DND-41 (cell line): Measurements from ENCODE around the gene DNAJC17.

Experiments
- ATAC-seq: fragments of 200-7000 bp; cut with Tn5 transposase; 3 replicates; pipeline ENCODE4 v1.9.1; 2021; ENCODE audit warnings: low read depth; ENCODE audit not compliant: insufficient read depth
- DNase-seq: peaks from one replicate; pipeline ENCODE4 v3.0.0-alpha.2; 2020
- H2AFZ ChIP-seq: 2 replicates; pipeline ENCODE4 v1.6.0; 2012; ENCODE audit warnings: low read depth, low read length
- H3K27ac ChIP-seq: 2 replicates; pipeline ENCODE4 v1.5.1; 2012; ENCODE audit warnings: low read length, inconsistent platforms
- H3K27me3 ChIP-seq: fragments of 200-600 bp; sonication (generic); 2 replicates; pipeline ENCODE4 v1.6.0; 2012; ENCODE audit warnings: low read length, mild to moderate bottlenecking, inconsistent platforms; ENCODE audit not compliant: insufficient read depth, poor library complexity
- H3K36me3 ChIP-seq: 2 replicates; pipeline ENCODE4 v1.5.1; 2012; ENCODE audit warnings: low read length, inconsistent platforms; ENCODE audit not compliant: insufficient read depth
- H3K4me1 ChIP-seq: 2 replicates; pipeline ENCODE4 v1.5.1; 2012; ENCODE audit warnings: mild to moderate bottlenecking, low read length; ENCODE audit not compliant: insufficient read depth
- H3K4me2 ChIP-seq: 2 replicates; pipeline ENCODE4 v1.6.0; 2012; ENCODE audit warnings: mild to moderate bottlenecking, moderate library complexity, low read length, inconsistent platforms; ENCODE audit not compliant: insufficient read depth
- H3K4me3 ChIP-seq, 2 experiments: fragments of 200-600 bp in 1 of 2; shearing (Covaris generic) in 1 of 2; 2 replicates each; pipeline ENCODE4 v1.5.1; 2012 to 2016; ENCODE audit warnings: inconsistent platforms in 2 of 2, low read length in 2 of 2, mild to moderate bottlenecking in 2 of 2, low read depth in 1 of 2, moderate library complexity in 1 of 2
- H3K79me2 ChIP-seq: 2 replicates; pipeline ENCODE4 v1.6.0; 2012; ENCODE audit warnings: low read length, inconsistent platforms; ENCODE audit not compliant: insufficient read depth
- H3K9ac ChIP-seq: 2 replicates; pipeline ENCODE4 v1.6.0; 2012; ENCODE audit warnings: low read depth, mild to moderate bottlenecking, inconsistent platforms, low read length, moderate library complexity
- H3K9me3 ChIP-seq: 2 replicates; pipeline ENCODE4 v1.5.1; 2012; ENCODE audit warnings: low read length, moderate library complexity, mild to moderate bottlenecking, inconsistent platforms; ENCODE audit not compliant: insufficient read depth, severe bottlenecking
- H4K20me1 ChIP-seq: 2 replicates; pipeline ENCODE4 v1.6.0; 2012; ENCODE audit warnings: low read length; ENCODE audit not compliant: insufficient read depth
- EZH2 ChIP-seq: IDR thresholded peaks from 3 replicates; pipeline ENCODE4 v1.6.1; 2012; ENCODE audit warnings: borderline replicate concordance, low read depth, mild to moderate bottlenecking, moderate library complexity, low read length, inconsistent platforms; ENCODE audit not compliant: severe bottlenecking
- TF ChIP-seq, protein P1 (sequence below): IDR thresholded peaks from 2 replicates; pipeline ENCODE4 v1.5.1; 2012; ENCODE audit warnings: borderline replicate concordance, low read length, moderate library complexity, mild to moderate bottlenecking; ENCODE audit not compliant: poor library complexity, severe bottlenecking; ENCODE audit errors: extremely low read depth

The DNAJC17 gene

DNA sequence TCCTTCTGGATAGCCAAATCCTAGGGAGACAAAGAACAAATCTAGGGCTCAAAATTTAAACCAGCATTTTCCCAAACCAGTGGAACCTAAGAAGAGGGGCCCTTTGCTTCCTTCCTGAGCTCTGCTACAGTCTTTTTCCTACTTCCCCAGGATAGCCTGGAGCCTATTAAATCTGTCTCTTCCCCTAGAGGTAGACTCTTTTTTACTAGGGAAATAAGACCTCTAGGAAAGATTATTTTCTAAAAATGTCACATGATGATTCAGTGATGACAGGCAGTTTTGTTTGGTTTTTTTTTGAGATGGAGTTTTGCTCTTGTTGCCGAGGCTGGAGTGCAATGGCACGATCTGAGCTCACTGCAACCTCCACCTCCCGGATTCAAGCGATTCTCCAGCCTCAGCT lies 70.7 kb downstream of the DNAJC17 start:
- no peak for ATAC-seq
- Histone ChIP-seq H3K4me3 (no peak overlapping the region), H3K79me2 (no peaks in the 10 kb centered on the region), H3K4me1 (no peaks in the 10 kb centered on the region), H2AFZ (no peak overlapping the region), H3K4me2 (no peak overlapping the region), H3K9ac (no peak overlapping the region), H3K36me3 (peaks cover 85% of the 10 kb centered on the region), H3K9me3 (no peaks in the 10 kb centered on the region), H3K27ac (no peak overlapping the region), H3K27me3 (no peaks in the 10 kb centered on the region), H4K20me1 (0 out of 2 replicates have a peak, but pooled peaks cover 3% of the 10 kb centered on the region)
- DNase-seq, result no peak
- TF ChIP-seq, protein P1, sequence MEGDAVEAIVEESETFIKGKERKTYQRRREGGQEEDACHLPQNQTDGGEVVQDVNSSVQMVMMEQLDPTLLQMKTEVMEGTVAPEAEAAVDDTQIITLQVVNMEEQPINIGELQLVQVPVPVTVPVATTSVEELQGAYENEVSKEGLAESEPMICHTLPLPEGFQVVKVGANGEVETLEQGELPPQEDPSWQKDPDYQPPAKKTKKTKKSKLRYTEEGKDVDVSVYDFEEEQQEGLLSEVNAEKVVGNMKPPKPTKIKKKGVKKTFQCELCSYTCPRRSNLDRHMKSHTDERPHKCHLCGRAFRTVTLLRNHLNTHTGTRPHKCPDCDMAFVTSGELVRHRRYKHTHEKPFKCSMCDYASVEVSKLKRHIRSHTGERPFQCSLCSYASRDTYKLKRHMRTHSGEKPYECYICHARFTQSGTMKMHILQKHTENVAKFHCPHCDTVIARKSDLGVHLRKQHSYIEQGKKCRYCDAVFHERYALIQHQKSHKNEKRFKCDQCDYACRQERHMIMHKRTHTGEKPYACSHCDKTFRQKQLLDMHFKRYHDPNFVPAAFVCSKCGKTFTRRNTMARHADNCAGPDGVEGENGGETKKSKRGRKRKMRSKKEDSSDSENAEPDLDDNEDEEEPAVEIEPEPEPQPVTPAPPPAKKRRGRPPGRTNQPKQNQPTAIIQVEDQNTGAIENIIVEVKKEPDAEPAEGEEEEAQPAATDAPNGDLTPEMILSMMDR, result no peak
- no peak for TF ChIP-seq EZH2

DNA sequence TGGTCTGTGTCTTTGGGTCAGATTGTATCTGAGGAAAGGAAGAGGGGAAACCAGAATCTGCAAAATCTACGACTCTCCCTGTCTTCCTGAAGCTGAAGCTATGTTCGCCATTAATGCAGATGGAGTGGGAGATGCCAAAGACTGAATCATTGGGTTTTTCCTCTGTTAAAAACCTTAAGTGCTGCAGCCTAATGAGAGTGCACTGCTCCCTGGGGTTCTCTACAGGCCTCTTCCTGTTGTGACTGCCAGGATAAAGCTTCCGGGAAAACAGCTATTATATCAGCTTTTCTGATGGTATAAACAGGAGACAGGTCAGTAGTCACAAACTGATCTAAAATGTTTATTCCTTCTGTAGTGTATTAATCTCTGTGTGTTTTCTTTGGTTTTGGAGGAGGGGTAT lies 76.2 kb downstream of the DNAJC17 start:
- DNase-seq, result no peak
- peaks cover 80% of the 10 kb centered on the region for H3K36me3 ChIP-seq
- no peak for ATAC-seq
- H3K27me3 ChIP-seq, result no peaks in the 10 kb centered on the region
- H3K4me2 ChIP-seq, result no peak overlapping the region
- no peak overlapping the region for H2AFZ ChIP-seq
- no peak overlapping the region for H3K27ac ChIP-seq
- H4K20me1 ChIP-seq, result no peaks in the 10 kb centered on the region
- no peaks in the 10 kb centered on the region for H3K79me2 ChIP-seq
- no peak overlapping the region for H3K9ac ChIP-seq
- no peaks in the 10 kb centered on the region for H3K9me3 ChIP-seq
- no peaks in the 10 kb centered on the region for H3K4me1 ChIP-seq
- no peak for TF ChIP-seq EZH2
- TF ChIP-seq, protein P1, result no peak
- no peak overlapping the region for H3K4me3 ChIP-seq

DNA sequence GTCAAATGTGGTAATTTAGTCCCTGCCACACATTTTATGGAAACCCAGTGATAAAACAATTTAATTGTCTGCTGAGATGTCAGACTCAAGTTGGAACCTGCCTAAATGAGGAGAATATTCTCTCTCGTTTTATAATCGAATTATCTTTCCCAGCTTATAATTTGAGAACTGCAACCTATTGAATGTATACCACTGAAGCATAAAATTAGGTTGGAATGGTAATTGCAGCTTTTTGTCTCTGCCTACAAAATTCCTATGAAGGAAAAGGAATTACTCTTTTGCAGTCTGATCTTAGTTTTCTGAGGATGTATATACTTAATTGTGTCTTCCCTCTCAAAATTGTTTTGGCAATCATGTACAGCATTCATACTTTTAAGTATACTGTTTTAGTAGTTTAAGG lies 83.4 kb downstream of the DNAJC17 start:
- Histone ChIP-seq H3K9ac (no peak overlapping the region), H4K20me1 (no peaks in the 10 kb centered on the region), H3K27ac (no peak overlapping the region), H3K4me1 (no peaks in the 10 kb centered on the region), H2AFZ (no peak overlapping the region), H3K27me3 (no peaks in the 10 kb centered on the region), H3K4me3 (no peak overlapping the region), H3K4me2 (no peak overlapping the region), H3K9me3 (no peaks in the 10 kb centered on the region), H3K79me2 (0 out of 2 replicates have a peak, but pooled peaks cover 8% of the 10 kb centered on the region), H3K36me3 (peaks cover 69% of the 10 kb centered on the region)
- no peak for DNase-seq
- TF ChIP-seq EZH2, result no peak
- TF ChIP-seq, protein P1, result no peak
- ATAC-seq, result no peak

DNA sequence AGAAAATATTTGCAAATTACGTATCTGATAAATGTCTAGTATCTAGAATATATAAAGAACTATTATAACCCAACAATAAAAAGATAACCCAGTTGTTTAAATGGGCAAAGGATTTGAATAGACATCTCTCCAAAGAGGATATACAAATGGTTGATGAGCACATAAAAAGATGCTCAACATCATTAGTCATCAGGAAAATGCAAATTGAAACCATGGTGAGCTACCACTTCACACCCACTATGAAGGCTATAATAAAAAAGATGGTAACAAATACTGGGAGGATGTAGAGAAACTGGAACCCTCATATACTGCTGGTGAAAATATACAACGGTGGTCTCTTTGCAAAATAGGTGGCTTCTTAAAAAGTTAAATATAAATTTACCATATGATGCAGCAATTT lies 84.3 kb downstream of the DNAJC17 start:
- Histone ChIP-seq H4K20me1 (no peaks in the 10 kb centered on the region), H3K79me2 (0 out of 2 replicates have a peak, but pooled peaks cover 10% of the 10 kb centered on the region), H3K4me1 (no peaks in the 10 kb centered on the region), H3K9me3 (no peaks in the 10 kb centered on the region), H3K36me3 (peaks cover 69% of the 10 kb centered on the region), H2AFZ (no peak overlapping the region), H3K4me3 (no peak overlapping the region), H3K27ac (no peak overlapping the region), H3K4me2 (no peak overlapping the region), H3K27me3 (no peaks in the 10 kb centered on the region), H3K9ac (no peak overlapping the region)
- DNase-seq, result no peak
- ATAC-seq, result no peak
- TF ChIP-seq, protein P1, result no peak
- TF ChIP-seq EZH2, result no peak
